Activated naive CD4-positive, alpha-beta T cell treated with anti-CD3 and anti-CD28 coated beads, Interleukin-2, amount 10 ng/mL, durations not matched to agents 7 days and 5 days (primary cell): Measurements from ENCODE around the gene CD200R1L.

ENCODE experiments used
- CTCF ChIA-PET: fragments of 350-600 bp; sonication (Branson Sonifier 250); formaldehyde crosslinking; loops from one replicate; lab custom pipeline; 2021; ENCODE audit warnings: antibody characterized with exemption; lab: Charles Lee
- DNase-seq: peaks from one replicate; pipeline ENCODE4 v3.0.0-alpha.2; 2020
- H3K27ac Mint-ChIP-seq: one replicate; pipeline ENCODE4 v1.8.0; 2021; ENCODE audit warnings: mild to moderate bottlenecking, moderate library complexity, mixed read lengths
- H3K27me3 Mint-ChIP-seq: one replicate; pipeline ENCODE4 v1.8.0; 2021; ENCODE audit warnings: mild to moderate bottlenecking, mixed read lengths
- H3K36me3 Mint-ChIP-seq: one replicate; pipeline ENCODE4 v1.8.0; 2021; ENCODE audit warnings: mixed read lengths
- H3K4me1 Mint-ChIP-seq: one replicate; pipeline ENCODE4 v1.8.0; 2021; ENCODE audit warnings: mixed read lengths
- H3K4me3 Mint-ChIP-seq: one replicate; pipeline ENCODE4 v1.8.0; 2021; ENCODE audit warnings: mild to moderate bottlenecking, moderate library complexity, mixed read lengths
- H3K9me3 Mint-ChIP-seq: one replicate; pipeline ENCODE4 v1.8.0; 2021; ENCODE audit warnings: mixed read lengths

Gene CD200R1L

GRCh38 chr3:112813016-112813415 lies 33.6 kb downstream of the CD200R1L start:
- CTCF ChIA-PET, result interaction anchor here (1.1 to 7.1 kb wide), 7 partner anchors 8 to 231 kb away, joined by 3 to 72 read pairs (median 8); partner anchors contain the start of genes CCDC80 and CD200R1
- Mint-ChIP-seq H3K9me3 (no peaks in the 10 kb centered on the region), H3K4me3 (no peak overlapping the region), H3K27me3 (peaks cover 4% of the 10 kb centered on the region), H3K4me1 (peaks cover 13% of the 10 kb centered on the region), H3K36me3 (no peaks in the 10 kb centered on the region), H3K27ac (no peak overlapping the region)
- no peak for DNase-seq

GRCh38 chr3:112811917-112812660 lies 34.6 kb downstream of the CD200R1L start:
- CTCF ChIA-PET, result interaction anchor here (0.7 to 7.1 kb wide), 3 partner anchors 13 to 168 kb away, joined by 3 to 72 read pairs (median 3); no protein-coding TSS in a partner anchor

DNA sequence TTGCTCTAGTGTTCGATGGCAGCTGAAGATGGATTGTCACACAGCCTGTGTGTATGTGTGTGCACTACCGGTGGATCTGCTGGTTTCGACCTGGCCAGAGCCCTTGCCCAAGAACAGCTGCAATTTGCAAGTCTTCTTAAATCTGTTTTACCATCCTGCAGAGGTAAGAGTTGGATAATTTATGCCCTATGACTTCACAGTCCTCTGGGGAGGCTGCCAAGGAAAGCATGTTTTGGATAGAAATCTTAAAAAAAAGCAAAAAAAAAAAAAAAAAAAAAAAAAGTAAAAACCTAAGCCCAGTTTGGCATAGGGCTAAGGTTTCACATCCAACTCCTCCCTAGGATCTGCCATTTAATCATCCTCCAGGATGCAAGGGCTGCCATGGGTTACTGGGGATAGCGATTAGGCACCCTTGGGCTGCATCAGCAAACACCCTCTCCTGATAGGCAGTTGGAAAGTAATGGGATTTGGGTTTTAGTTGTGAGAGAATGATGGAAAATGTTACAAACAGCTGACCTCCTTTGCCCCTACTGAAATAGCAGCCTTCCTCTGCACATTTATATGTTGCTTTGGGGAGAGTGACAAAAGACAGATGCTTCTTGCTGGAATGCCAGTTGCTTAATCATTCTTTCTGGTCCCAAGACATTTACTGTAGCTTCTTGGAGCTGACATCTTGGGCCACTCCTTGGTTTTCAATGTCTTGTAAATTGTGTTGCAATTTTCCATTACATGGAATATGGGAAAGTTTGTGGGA lies 35.4 kb downstream of the CD200R1L start:
- Mint-ChIP-seq H3K27ac (no peak overlapping the region), H3K4me3 (no peak overlapping the region), H3K9me3 (no peaks in the 10 kb centered on the region), H3K4me1 (peaks cover 16% of the 10 kb centered on the region), H3K27me3 (peaks cover 4% of the 10 kb centered on the region), H3K36me3 (no peaks in the 10 kb centered on the region)
- DNase-seq, result no peak
- CTCF ChIA-PET, result interaction anchor here (0.7 to 7.1 kb wide), 4 partner anchors 14 to 169 kb away, joined by 3 to 72 read pairs (median 3); no protein-coding TSS in a partner anchor

More at GRCh38 chr3:112811917-112812660, 34.6 kb downstream of the CD200R1L start:
- H3K4me3 Mint-ChIP-seq, result no peak overlapping the region
- H3K9me3 Mint-ChIP-seq, result no peaks in the 10 kb centered on the region
- peaks cover 16% of the 10 kb centered on the region for H3K4me1 Mint-ChIP-seq
- DNase-seq, result no peak
- no peak overlapping the region for H3K27ac Mint-ChIP-seq
- H3K36me3 Mint-ChIP-seq, result no peaks in the 10 kb centered on the region
- peaks cover 4% of the 10 kb centered on the region for H3K27me3 Mint-ChIP-seq

DNA sequence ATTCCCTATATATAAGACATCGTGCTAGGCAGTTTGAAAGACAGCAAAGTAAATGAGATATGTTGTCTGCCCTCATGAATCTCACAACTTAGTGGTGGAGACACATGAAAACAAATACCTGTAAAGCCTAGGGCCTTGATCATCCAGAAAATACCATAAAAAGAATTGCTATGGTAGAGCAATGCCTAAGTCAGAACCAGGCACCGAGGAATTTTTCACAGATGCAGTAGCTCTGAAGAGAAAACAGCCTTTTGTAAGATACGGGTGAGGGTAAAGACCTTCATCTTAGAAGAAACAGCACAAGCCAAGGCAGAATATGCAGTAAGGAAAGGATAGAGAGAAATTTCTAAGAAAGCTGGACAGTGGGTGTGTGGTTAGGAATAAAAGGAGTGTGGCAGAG lies 36.1 kb downstream of the CD200R1L start:
- H3K4me3 Mint-ChIP-seq, result no peak overlapping the region
- H3K27ac Mint-ChIP-seq, result no peak overlapping the region
- H3K36me3 Mint-ChIP-seq, result no peaks in the 10 kb centered on the region
- CTCF ChIA-PET, result interaction anchor here (1.2 to 7.1 kb wide), 2 partner anchors 75 to 168 kb away, joined by 3 to 72 read pairs; no protein-coding TSS in a partner anchor
- no peak for DNase-seq
- H3K9me3 Mint-ChIP-seq, result no peaks in the 10 kb centered on the region
- peaks cover 4% of the 10 kb centered on the region for H3K27me3 Mint-ChIP-seq
- H3K4me1 Mint-ChIP-seq, result peaks cover 16% of the 10 kb centered on the region

GRCh38 chr3:112808136-112808535 lies 38.5 kb downstream of the CD200R1L start:
- CTCF ChIA-PET, result interaction anchor here (1.2 to 2.3 kb wide), 2 partner anchors 73 to 166 kb away, joined by 4 to 9 read pairs; no protein-coding TSS in a partner anchor
- H3K27me3 Mint-ChIP-seq, result peaks cover 4% of the 10 kb centered on the region
- H3K4me3 Mint-ChIP-seq, result no peak overlapping the region
- H3K36me3 Mint-ChIP-seq, result no peaks in the 10 kb centered on the region
- no peak for DNase-seq
- no peaks in the 10 kb centered on the region for H3K9me3 Mint-ChIP-seq
- no peak overlapping the region for H3K27ac Mint-ChIP-seq
- H3K4me1 Mint-ChIP-seq, result peaks cover 10% of the 10 kb centered on the region

GRCh38 chr3:112807685-112808084 lies 39.0 kb downstream of the CD200R1L start:
- Mint-ChIP-seq H3K27ac (no peak overlapping the region), H3K36me3 (no peaks in the 10 kb centered on the region), H3K4me3 (no peak overlapping the region), H3K9me3 (no peaks in the 10 kb centered on the region), H3K27me3 (peaks cover 4% of the 10 kb centered on the region), H3K4me1 (peaks cover 12% of the 10 kb centered on the region)
- CTCF ChIA-PET, result interaction anchor here (1.2 to 2.3 kb wide), 3 partner anchors 13 to 165 kb away, joined by 3 to 9 read pairs (median 4); no protein-coding TSS in a partner anchor
- no peak for DNase-seq

GRCh38 chr3:112806903-112807302 lies 39.8 kb downstream of the CD200R1L start:
- Mint-ChIP-seq H3K27ac (no peak overlapping the region), H3K27me3 (peaks cover 3% of the 10 kb centered on the region), H3K4me1 (peaks cover 15% of the 10 kb centered on the region), H3K36me3 (no peaks in the 10 kb centered on the region), H3K9me3 (no peaks in the 10 kb centered on the region), H3K4me3 (no peak overlapping the region)
- DNase-seq, result no peak
- CTCF ChIA-PET, result interaction anchor here (1.2 to 1.3 kb wide), 2 partner anchors 13 to 164 kb away, joined by 3 to 4 read pairs; no protein-coding TSS in a partner anchor

- Mint-ChIP-seq H3K4me1 (peaks cover 12% of the 10 kb centered on the region), H3K36me3 (no peaks in the 10 kb centered on the region), H3K9me3 (no peaks in the 10 kb centered on the region), H3K4me3 (no peak overlapping the region), H3K27ac (no peak overlapping the region), H3K27me3 (no peaks in the 10 kb centered on the region)
- CTCF ChIA-PET, result interaction anchor here (0.9 kb wide), 1 partner anchor 9 kb away, joined by 4 read pairs; no protein-coding TSS in a partner anchor
- no peak for DNase-seq
These were observed 41.5 kb downstream of the CD200R1L start for GRCh38 chr3:112805126-112805525.

DNA sequence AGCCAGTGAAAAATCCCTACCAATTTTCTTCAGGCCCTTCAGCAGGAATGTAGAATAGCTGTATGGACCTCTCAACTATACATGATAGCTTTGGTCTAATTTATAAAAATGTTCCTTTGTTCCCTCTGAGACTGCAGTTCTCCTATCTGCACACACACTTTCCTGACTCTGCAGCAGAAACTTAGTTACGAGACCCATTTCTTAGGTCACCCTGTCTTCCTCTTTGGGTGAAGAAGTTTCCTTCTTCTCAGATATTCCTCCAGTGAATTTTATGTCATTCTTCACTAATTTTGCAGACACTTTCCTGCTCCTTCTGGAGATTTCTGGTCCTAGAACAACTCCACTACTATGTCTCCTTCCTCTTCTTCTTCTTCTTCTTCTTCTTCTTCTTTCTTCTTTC lies 42.6 kb downstream of the CD200R1L start:
- peaks cover 12% of the 10 kb centered on the region for H3K4me1 Mint-ChIP-seq
- no peak for DNase-seq
- no peak overlapping the region for H3K4me3 Mint-ChIP-seq
- H3K36me3 Mint-ChIP-seq, result no peaks in the 10 kb centered on the region
- CTCF ChIA-PET, result no interaction called here
- H3K27ac Mint-ChIP-seq, result no peak overlapping the region
- no peaks in the 10 kb centered on the region for H3K27me3 Mint-ChIP-seq
- H3K9me3 Mint-ChIP-seq, result no peaks in the 10 kb centered on the region

DNA sequence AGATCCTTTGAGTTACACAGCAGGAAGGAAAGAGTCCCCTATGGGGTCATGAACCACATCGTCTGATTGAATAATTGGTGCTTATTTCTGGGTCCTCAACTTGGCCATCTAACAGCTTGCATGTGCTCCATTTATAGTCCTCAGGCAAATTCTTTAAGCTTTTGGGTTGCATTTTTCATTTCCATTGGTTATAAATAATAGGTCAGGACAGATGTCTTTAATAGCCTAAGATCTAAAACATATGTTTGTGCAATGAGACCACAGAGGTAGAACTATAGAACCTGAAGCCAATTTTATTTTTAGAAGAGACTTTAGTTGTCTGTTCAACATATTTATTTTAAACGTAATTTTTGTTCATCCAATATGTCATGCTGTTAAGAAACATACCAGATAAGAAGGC lies 43.2 kb downstream of the CD200R1L start:
- H3K27me3 Mint-ChIP-seq, result no peaks in the 10 kb centered on the region
- H3K36me3 Mint-ChIP-seq, result no peaks in the 10 kb centered on the region
- no peak overlapping the region for H3K4me3 Mint-ChIP-seq
- H3K27ac Mint-ChIP-seq, result no peak overlapping the region
- H3K4me1 Mint-ChIP-seq, result peaks cover 12% of the 10 kb centered on the region
- no peak for DNase-seq
- CTCF ChIA-PET, result interaction anchor here (1.0 kb wide), 1 partner anchor 68 kb away, joined by 3 read pairs; no protein-coding TSS in a partner anchor
- H3K9me3 Mint-ChIP-seq, result no peaks in the 10 kb centered on the region

- no peaks in the 10 kb centered on the region for H3K36me3 Mint-ChIP-seq
- H3K27me3 Mint-ChIP-seq, result no peaks in the 10 kb centered on the region
- H3K4me3 Mint-ChIP-seq, result no peak overlapping the region
- H3K27ac Mint-ChIP-seq, result no peak overlapping the region
- DNase-seq, result no peak
- CTCF ChIA-PET, result interaction anchor here (0.6 kb wide), 1 partner anchor 52 kb away, joined by 4 read pairs; no protein-coding TSS in a partner anchor
- H3K4me1 Mint-ChIP-seq, result peaks cover 8% of the 10 kb centered on the region
- H3K9me3 Mint-ChIP-seq, result no peaks in the 10 kb centered on the region
These were observed 44.3 kb downstream of the CD200R1L start for GRCh38 chr3:112802338-112802737.

- H3K9me3 Mint-ChIP-seq, result no peaks in the 10 kb centered on the region
- peaks cover 8% of the 10 kb centered on the region for H3K4me1 Mint-ChIP-seq
- CTCF ChIA-PET, result interaction anchor here (0.9 kb wide), 1 partner anchor 14 kb away, joined by 3 read pairs; no protein-coding TSS in a partner anchor
- H3K27me3 Mint-ChIP-seq, result no peaks in the 10 kb centered on the region
- no peak for DNase-seq
- H3K27ac Mint-ChIP-seq, result no peak overlapping the region
- H3K36me3 Mint-ChIP-seq, result no peaks in the 10 kb centered on the region
- H3K4me3 Mint-ChIP-seq, result no peak overlapping the region
These were observed 46.7 kb downstream of the CD200R1L start for GRCh38 chr3:112799946-112800345.

- H3K27me3 Mint-ChIP-seq, result no peaks in the 10 kb centered on the region
- CTCF ChIA-PET, result interaction anchor here (1.0 kb wide), 2 partner anchors 12 to 19 kb away, joined by 3 read pairs; no protein-coding TSS in a partner anchor
These were observed 52.0 kb downstream of the CD200R1L start for GRCh38 chr3:112794622-112795172.

More at GRCh38 chr3:112794622-112795172, 52.0 kb downstream of the CD200R1L start:
- Mint-ChIP-seq H3K9me3 (no peaks in the 10 kb centered on the region), H3K36me3 (no peaks in the 10 kb centered on the region), H3K4me3 (no peak overlapping the region), H3K27ac (no peak overlapping the region), H3K4me1 (peaks cover 19% of the 10 kb centered on the region)
- no peak for DNase-seq
